Measurements from ENCODE around the gene EEF1G. TPM values are rescaled to one million over a fixed set of nuclear protein-coding genes. Genes with fewer than 3 reads are reported as not detected.
A peak's percentile ranks its signal among the peaks of the same experiment; 100 is the strongest.

The EEF1G gene
- total RNA-seq, 1 experiment from 2014 or later, result 2,004 TPM

GRCh38 chr11:62610814-62611704 lies 37.4 kb upstream of the EEF1G start:
- DNase-seq, result no peak
- Mint-ChIP-seq H3K27ac (ENCODE audit: unreplicated experiment) (peak overlapping the region; percentile 93), H3K4me1 (ENCODE audit: low read depth, unreplicated experiment) (peaks cover 44% of the 10 kb centered on the region), H3K27me3 (ENCODE audit: insufficient read depth, unreplicated experiment) (no peaks in the 10 kb centered on the region), H3K36me3 (ENCODE audit: insufficient read depth, unreplicated experiment) (peaks cover 47% of the 10 kb centered on the region), H3K9me3 (ENCODE audit: unreplicated experiment) (no peaks in the 10 kb centered on the region), H3K4me3 (ENCODE audit: unreplicated experiment) (peak overlapping the region; percentile 97)
- CTCF ChIA-PET, result interaction anchor here (0.6 to 2.4 kb wide), 12 partner anchors 8 to 232 kb away, joined by 3 to 19 read pairs (median 5); partner anchors contain the start of genes B3GAT3, C11orf98, CSKMT and MTA2
- Histone ChIP-seq H3K4me1 (peaks cover 36% of the 10 kb centered on the region), H3K36me3 (ENCODE audit: control insufficient read depth, insufficient read depth, low read length) (0 out of 2 replicates have a peak, but pooled peaks cover 3% of the 10 kb centered on the region), H3K27me3 (replicated peaks; ENCODE audit: control insufficient read depth, insufficient read depth, low read length) (no peaks in the 10 kb centered on the region), H3K9me3 (no peaks in the 10 kb centered on the region), H3K4me3 (ENCODE audit: low read depth, low read length) (peak overlapping the region; percentile 87)
- POLR2A ChIA-PET, result interaction anchor here (0.6 to 1.6 kb wide), 7 partner anchors 10 to 221 kb away, joined by 3 to 8 read pairs (median 6); partner anchors contain the start of genes B3GAT3, C11orf98, CSKMT and EEF1G
- intact Hi-C loops (cut with micrococcal nuclease; ENCODE audit: unreplicated experiment), result loop anchor here (5.0 kb wide), 1 partner anchor 36 kb away; the partner anchor contains the start of gene GANAB
- BruUV-seq (replicated peaks), result TSS peak; percentile 9
- no peak for TF ChIP-seq CTCF (IDR thresholded peaks at IDR 0.05; ENCODE audit: insufficient read depth in 1 of 2, low read depth in 1 of 2, low read length in 1 of 2, severe bottlenecking in 1 of 2, unreplicated experiment in 1 of 2)

DNA sequence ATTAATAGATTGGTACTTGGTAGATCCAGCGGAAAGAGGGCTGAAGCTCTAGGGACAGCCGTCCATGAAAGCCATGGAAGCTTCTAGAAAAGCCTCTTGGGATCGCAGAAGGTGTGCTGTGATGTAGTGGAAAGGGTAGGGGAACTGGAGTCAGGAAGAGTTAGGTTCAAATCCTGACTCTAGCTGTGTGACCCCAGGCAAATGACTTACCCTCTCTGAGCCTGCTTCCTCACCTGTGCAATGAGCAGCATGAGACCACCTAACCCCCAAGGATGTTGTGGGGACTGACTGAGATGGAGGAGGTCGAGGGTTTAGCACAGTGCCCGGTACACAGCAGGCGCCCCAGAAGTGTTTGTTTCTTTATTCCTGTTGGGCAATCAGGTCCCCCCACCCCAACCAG lies 36.7 kb upstream of the EEF1G start:
- no peaks in the 10 kb centered on the region for H3K27me3 Mint-ChIP-seq (ENCODE audit: insufficient read depth, unreplicated experiment)
- peaks cover 47% of the 10 kb centered on the region for H3K36me3 Mint-ChIP-seq (ENCODE audit: insufficient read depth, unreplicated experiment)
- TF ChIP-seq CTCF (IDR thresholded peaks at IDR 0.05; ENCODE audit: insufficient read depth in 1 of 2, low read depth in 1 of 2, low read length in 1 of 2, severe bottlenecking in 1 of 2, unreplicated experiment in 1 of 2), result no peak
- BruUV-seq (replicated peaks), result TSS peak; percentile 13
- DNase-seq, result no peak
- H3K4me1 ChIP-seq, result peaks cover 37% of the 10 kb centered on the region
- no peaks in the 10 kb centered on the region for H3K9me3 ChIP-seq
- H3K36me3 ChIP-seq (ENCODE audit: control insufficient read depth, insufficient read depth, low read length), result 0 out of 2 replicates have a peak, but pooled peaks cover 3% of the 10 kb centered on the region
- no peaks in the 10 kb centered on the region for H3K27me3 ChIP-seq (replicated peaks; ENCODE audit: control insufficient read depth, insufficient read depth, low read length)
- H3K4me1 Mint-ChIP-seq (ENCODE audit: low read depth, unreplicated experiment), result peaks cover 44% of the 10 kb centered on the region
- peak overlapping the region; percentile 19 for H3K27ac Mint-ChIP-seq (ENCODE audit: unreplicated experiment)
- no peak overlapping the region for H3K4me3 ChIP-seq (ENCODE audit: low read depth, low read length)
- H3K4me3 Mint-ChIP-seq (ENCODE audit: unreplicated experiment), result peak overlapping the region; percentile 97
- CTCF ChIA-PET, result interaction anchor here (1.7 to 2.1 kb wide), 2 partner anchors 11 to 57 kb away, joined by 6 to 17 read pairs; partner anchors contain the start of gene B3GAT3
- no peaks in the 10 kb centered on the region for H3K9me3 Mint-ChIP-seq (ENCODE audit: unreplicated experiment)
- POLR2A ChIA-PET, result no interaction called here
- intact Hi-C loops (cut with micrococcal nuclease; ENCODE audit: unreplicated experiment), result loop anchor here (5.0 kb wide), 1 partner anchor 37 kb away; the partner anchor contains the start of gene GANAB

DNA sequence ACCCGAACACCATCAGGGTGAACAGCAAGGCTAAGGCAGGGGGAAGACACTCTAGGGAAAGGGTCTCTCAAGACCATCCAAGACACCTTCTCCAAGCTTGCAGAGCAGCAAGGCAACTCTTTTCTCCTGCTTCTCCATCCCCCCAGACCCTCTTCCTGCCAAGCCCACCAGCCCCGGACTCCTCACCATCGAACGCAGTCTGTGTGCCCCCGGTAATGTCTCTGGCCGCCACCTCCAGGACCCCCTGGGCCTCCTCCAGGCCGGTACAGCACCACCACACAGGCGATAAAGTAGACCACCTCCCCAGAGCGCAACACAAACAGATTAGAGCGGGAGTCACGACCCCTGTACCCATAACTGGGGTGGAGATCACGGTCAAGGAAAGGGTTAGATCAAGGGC lies 35.1 kb upstream of the EEF1G start:
- ChIA-PET CTCF (no interaction called here), POLR2A (no interaction called here)
- TF ChIP-seq CTCF (IDR thresholded peaks at IDR 0.05; ENCODE audit: insufficient read depth in 1 of 2, low read depth in 1 of 2, low read length in 1 of 2, severe bottlenecking in 1 of 2, unreplicated experiment in 1 of 2), result no peak
- Mint-ChIP-seq H3K4me3 (ENCODE audit: unreplicated experiment) (no peak overlapping the region), H3K27me3 (ENCODE audit: insufficient read depth, unreplicated experiment) (no peaks in the 10 kb centered on the region), H3K27ac (ENCODE audit: unreplicated experiment) (no peak overlapping the region), H3K36me3 (ENCODE audit: insufficient read depth, unreplicated experiment) (peaks cover 43% of the 10 kb centered on the region), H3K4me1 (ENCODE audit: low read depth, unreplicated experiment) (peaks cover 46% of the 10 kb centered on the region), H3K9me3 (ENCODE audit: unreplicated experiment) (no peaks in the 10 kb centered on the region)
- no peaks in the 10 kb centered on the region for H3K27me3 ChIP-seq (replicated peaks; ENCODE audit: control insufficient read depth, insufficient read depth, low read length)
- H3K36me3 ChIP-seq (ENCODE audit: control insufficient read depth, insufficient read depth, low read length), result 0 out of 2 replicates have a peak, but pooled peaks cover 3% of the 10 kb centered on the region
- intact Hi-C loops (cut with micrococcal nuclease; ENCODE audit: unreplicated experiment), result no loop called here
- H3K4me3 ChIP-seq (ENCODE audit: low read depth, low read length), result no peak overlapping the region
- BruUV-seq (replicated peaks), result no TSS peak
- DNase-seq, result no peak
- H3K4me1 ChIP-seq, result peaks cover 27% of the 10 kb centered on the region
- no peaks in the 10 kb centered on the region for H3K9me3 ChIP-seq

All from Caco-2 (cell line).